Peyer's patch (tissue), 4 donors: ENCODE data around the gene IL11RA.

Experiments
- POLR2A ChIP-seq, 2 donors: fragments of 450-650 bp; IDR thresholded peaks; one replicate each; pipeline ENCODE4 v1.5.1; 2017; ENCODE audit warnings: antibody characterized with exemption in 2 of 2, mild to moderate bottlenecking in 2 of 2, moderate library complexity in 2 of 2
- TF ChIP-seq, protein P1 (sequence below), 6 experiments: fragments of 450-650 bp in 4 of 6; fragments of 200-600 bp in 2 of 6; sonication (generic) in 1 of 6; IDR thresholded peaks; one replicate each; pipeline ENCODE4 v1.5.1; 2017 to 2019; ENCODE audit warnings: antibody characterized with exemption in 6 of 6, mild to moderate bottlenecking in 3 of 6, moderate library complexity in 1 of 6

DNA sequence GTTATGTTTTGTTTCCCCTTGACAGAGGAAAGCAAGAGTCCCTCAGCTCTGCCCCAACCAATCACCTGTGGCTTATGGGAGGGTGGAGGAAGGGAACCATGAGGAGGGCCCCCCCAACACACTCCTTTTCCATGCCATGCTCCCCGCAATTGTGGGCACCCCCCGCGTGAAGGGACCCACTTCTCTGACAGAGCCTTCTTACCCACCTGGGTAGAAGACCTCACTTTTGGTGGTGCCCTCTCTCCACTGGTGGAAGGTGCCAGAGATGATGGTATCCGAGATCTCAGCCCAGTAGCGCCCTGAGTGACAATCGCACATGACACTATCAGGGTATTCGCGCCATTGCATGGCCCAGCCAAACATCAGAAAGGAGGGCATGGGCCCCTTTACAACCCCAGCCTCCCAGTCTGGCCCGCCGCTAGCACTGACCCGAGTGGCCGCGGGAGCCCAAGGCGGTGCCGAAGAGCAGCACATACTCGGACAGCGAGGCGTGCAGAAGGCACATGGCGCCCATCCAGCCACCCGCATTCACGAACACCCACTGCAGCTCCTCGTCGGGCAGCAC is 15.1 kb upstream of the IL11RA start:
- TF ChIP-seq POLR2A (IDR thresholded peaks at IDR 0.05) = no peak
- TF ChIP-seq, protein P1, sequence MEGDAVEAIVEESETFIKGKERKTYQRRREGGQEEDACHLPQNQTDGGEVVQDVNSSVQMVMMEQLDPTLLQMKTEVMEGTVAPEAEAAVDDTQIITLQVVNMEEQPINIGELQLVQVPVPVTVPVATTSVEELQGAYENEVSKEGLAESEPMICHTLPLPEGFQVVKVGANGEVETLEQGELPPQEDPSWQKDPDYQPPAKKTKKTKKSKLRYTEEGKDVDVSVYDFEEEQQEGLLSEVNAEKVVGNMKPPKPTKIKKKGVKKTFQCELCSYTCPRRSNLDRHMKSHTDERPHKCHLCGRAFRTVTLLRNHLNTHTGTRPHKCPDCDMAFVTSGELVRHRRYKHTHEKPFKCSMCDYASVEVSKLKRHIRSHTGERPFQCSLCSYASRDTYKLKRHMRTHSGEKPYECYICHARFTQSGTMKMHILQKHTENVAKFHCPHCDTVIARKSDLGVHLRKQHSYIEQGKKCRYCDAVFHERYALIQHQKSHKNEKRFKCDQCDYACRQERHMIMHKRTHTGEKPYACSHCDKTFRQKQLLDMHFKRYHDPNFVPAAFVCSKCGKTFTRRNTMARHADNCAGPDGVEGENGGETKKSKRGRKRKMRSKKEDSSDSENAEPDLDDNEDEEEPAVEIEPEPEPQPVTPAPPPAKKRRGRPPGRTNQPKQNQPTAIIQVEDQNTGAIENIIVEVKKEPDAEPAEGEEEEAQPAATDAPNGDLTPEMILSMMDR (IDR thresholded peaks at IDR 0.05) = no peak
